ENCODE measurements around the gene MYBPH.

- TF ChIP-seq, protein P1, sequence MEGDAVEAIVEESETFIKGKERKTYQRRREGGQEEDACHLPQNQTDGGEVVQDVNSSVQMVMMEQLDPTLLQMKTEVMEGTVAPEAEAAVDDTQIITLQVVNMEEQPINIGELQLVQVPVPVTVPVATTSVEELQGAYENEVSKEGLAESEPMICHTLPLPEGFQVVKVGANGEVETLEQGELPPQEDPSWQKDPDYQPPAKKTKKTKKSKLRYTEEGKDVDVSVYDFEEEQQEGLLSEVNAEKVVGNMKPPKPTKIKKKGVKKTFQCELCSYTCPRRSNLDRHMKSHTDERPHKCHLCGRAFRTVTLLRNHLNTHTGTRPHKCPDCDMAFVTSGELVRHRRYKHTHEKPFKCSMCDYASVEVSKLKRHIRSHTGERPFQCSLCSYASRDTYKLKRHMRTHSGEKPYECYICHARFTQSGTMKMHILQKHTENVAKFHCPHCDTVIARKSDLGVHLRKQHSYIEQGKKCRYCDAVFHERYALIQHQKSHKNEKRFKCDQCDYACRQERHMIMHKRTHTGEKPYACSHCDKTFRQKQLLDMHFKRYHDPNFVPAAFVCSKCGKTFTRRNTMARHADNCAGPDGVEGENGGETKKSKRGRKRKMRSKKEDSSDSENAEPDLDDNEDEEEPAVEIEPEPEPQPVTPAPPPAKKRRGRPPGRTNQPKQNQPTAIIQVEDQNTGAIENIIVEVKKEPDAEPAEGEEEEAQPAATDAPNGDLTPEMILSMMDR (IDR thresholded peaks at IDR 0.05), result no peak
- TF ChIP-seq ZFX (IDR thresholded peaks at IDR 0.05; ENCODE audit: borderline replicate concordance), result no peak
Measured at GRCh38 chr1:203170625-203171330, 4.8 kb downstream of the MYBPH start.
